ENCODE results near the gene UBIAD1.
A peak's percentile ranks its signal among the peaks of the same experiment; 100 is the strongest.

UBIAD1 gene, protein sequence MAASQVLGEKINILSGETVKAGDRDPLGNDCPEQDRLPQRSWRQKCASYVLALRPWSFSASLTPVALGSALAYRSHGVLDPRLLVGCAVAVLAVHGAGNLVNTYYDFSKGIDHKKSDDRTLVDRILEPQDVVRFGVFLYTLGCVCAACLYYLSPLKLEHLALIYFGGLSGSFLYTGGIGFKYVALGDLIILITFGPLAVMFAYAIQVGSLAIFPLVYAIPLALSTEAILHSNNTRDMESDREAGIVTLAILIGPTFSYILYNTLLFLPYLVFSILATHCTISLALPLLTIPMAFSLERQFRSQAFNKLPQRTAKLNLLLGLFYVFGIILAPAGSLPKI

DNA sequence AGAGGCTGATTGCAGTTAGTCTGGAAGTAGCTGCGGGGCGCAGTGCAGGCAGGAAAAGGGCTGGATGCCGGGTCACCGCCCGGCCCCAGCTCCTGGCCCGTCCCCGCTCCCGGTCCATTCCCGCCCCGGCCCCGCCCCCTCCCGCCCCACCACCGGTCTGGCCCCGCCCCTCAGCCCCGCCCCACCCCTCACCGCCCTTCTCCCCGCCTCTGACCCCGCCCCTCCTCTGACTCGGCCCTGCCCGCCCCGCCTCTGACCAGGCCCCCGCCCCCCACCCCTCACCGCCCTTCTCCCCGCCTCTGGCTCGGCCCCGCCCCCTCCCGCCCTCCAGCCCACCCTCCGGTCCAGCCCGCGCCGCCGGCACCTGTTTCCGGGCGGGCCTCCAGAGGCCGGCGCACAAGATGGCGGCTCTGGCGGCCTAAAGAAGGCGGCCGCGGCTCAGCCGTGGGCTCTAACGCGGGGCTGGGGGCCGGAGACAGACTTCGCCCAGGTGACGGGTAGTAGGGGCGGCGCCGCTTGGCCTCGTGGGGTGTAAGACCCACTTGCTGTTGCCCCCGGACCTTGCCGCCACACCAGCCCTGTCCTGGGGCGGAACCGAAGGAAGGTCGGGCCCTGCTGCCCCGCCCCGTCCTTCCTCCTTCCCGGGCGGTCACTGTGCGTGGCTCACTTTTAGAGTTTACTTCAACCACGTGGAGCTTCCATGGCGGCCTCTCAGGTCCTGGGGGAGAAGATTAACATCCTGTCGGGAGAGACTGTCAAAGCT is at the start of gene UBIAD1:
TSS of gene UBIAD1 (plus strand) at position 367 of the 763 bp plus-strand sequence. CDS start at position 701, 334 bp downstream.
- Histone ChIP-seq H3K27ac (ENCODE audit: low read length) (peak within 1 kb of the TSS; percentile 78), H3K4me1 (ENCODE audit: control insufficient read depth in 1 of 2, insufficient read depth in 2 of 2, low read length in 2 of 2) (peaks cover 0 to 30% of the 10 kb centered on the region in 2 donors), H3K36me3 (ENCODE audit: control insufficient read depth in 1 of 2, insufficient read depth in 2 of 2, low read length in 2 of 2) (peaks cover 0 to 5% of the 10 kb centered on the region in 2 donors), H3K27me3 (ENCODE audit: low read depth, low read length) (no peaks in the 10 kb centered on the region), H3K9me3 (ENCODE audit: control insufficient read depth in 1 of 2, low read length in 2 of 2) (no peaks in the 10 kb centered on the region), H3K4me3 (ENCODE audit: low read depth in 1 of 2, low read length in 2 of 2) (peak within 1 kb of the TSS; percentile 87 to 91)

DNA sequence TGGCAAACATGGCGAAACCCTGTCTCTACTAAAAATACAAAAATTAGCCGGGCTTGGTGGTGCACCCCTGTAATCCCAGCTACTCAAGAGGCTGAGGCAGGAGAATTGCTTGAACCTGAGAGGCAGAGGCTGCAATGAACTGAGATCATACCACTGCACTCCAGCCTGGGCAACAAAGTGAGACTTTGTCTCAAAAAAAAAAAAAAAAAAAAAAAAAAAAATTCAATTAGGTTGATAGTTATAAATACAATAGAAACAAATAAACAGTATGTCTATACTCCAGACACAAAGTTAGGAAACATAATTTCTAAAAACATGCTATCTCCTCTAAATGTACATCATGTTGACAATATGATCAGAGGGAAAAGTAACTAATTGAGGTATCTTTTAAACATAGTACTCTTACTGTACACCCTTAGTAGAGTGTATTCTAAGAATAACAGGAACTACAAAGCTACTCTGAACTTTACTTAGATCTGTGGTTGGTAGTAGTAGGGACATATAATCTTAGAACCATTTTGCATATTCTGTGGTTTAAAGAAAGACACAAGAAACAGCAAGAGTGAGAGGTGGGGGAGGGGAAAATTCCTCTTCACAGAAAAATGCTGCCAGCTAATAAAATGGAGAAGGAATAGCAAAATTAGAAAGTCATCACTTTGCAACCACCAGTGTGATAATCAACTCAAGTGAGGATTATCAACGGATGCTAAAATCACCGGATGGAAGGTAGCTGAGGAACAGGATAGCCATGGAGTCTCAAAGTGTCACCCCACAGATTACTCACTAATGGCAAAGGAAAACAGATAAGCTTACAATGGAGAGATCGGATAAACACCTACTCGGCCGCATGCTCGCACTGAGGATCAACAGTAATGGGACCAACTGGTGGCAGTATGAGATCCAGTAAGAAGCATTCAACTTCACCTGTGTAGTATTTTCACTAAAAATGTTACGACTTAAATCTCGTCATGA is 45.6 kb upstream of the UBIAD1 start:
- Histone ChIP-seq H3K4me1 (ENCODE audit: control insufficient read depth in 1 of 2, insufficient read depth in 2 of 2, low read length in 2 of 2) (no peaks in the 10 kb centered on the region), H3K36me3 (ENCODE audit: control insufficient read depth in 1 of 2, insufficient read depth in 2 of 2, low read length in 2 of 2) (peaks cover 52 to 60% of the 10 kb centered on the region in 2 donors), H3K27ac (ENCODE audit: low read length) (no peak overlapping the region), H3K27me3 (ENCODE audit: low read depth, low read length) (no peaks in the 10 kb centered on the region), H3K9me3 (ENCODE audit: control insufficient read depth in 1 of 2, low read length in 2 of 2) (no peaks in the 10 kb centered on the region), H3K4me3 (ENCODE audit: low read depth in 1 of 2, low read length in 2 of 2) (no peak overlapping the region)

DNA sequence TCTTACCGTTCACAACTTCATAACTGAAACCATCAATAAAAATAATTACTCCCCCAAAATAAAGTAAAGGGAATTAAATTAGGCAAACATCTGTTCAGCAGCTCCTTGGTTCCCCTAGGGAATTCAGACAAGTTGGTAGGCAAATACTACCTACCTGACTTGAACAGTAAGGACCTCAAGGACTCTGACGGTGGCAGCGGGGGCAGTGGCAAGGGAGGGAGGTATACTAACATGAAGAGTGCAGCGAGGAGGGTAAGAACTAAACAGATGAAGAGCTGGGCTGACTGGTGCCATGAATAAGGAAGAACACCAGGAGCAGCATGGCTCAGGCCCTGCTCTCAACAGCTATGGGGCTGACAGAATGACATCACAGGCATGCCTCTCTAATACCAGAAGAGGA is 43.8 kb upstream of the UBIAD1 start:
- peaks cover 69% of the 10 kb centered on the region in 2 donors for H3K36me3 ChIP-seq (ENCODE audit: control insufficient read depth in 1 of 2, insufficient read depth in 2 of 2, low read length in 2 of 2)
- no peaks in the 10 kb centered on the region for H3K9me3 ChIP-seq (ENCODE audit: control insufficient read depth in 1 of 2, low read length in 2 of 2)

GRCh38 chr1:11233208-11233607 is 39.8 kb upstream of the UBIAD1 start:
- Histone ChIP-seq H3K4me1 (ENCODE audit: control insufficient read depth in 1 of 2, insufficient read depth in 2 of 2, low read length in 2 of 2) (peaks cover 0 to 12% of the 10 kb centered on the region in 2 donors), H3K9me3 (ENCODE audit: control insufficient read depth in 1 of 2, low read length in 2 of 2) (no peaks in the 10 kb centered on the region), H3K27ac (ENCODE audit: low read length) (no peak overlapping the region), H3K36me3 (ENCODE audit: control insufficient read depth in 1 of 2, insufficient read depth in 2 of 2, low read length in 2 of 2) (peaks cover 79 to 81% of the 10 kb centered on the region in 2 donors), H3K4me3 (ENCODE audit: low read depth in 1 of 2, low read length in 2 of 2) (no peak overlapping the region), H3K27me3 (ENCODE audit: low read depth, low read length) (no peaks in the 10 kb centered on the region)

More for the DNA sequence above, 43.8 kb upstream of the UBIAD1 start:
- Histone ChIP-seq H3K27me3 (ENCODE audit: low read depth, low read length) (no peaks in the 10 kb centered on the region), H3K27ac (ENCODE audit: low read length) (no peak overlapping the region), H3K4me1 (ENCODE audit: control insufficient read depth in 1 of 2, insufficient read depth in 2 of 2, low read length in 2 of 2) (no peaks in the 10 kb centered on the region), H3K4me3 (ENCODE audit: low read depth in 1 of 2, low read length in 2 of 2) (no peak overlapping the region)

- no peaks in the 10 kb centered on the region for H3K27me3 ChIP-seq (ENCODE audit: low read depth, low read length)
- no peaks in the 10 kb centered on the region for H3K9me3 ChIP-seq (ENCODE audit: control insufficient read depth in 1 of 2, low read length in 2 of 2)
- peaks cover 67% of the 10 kb centered on the region in 2 donors for H3K36me3 ChIP-seq (ENCODE audit: control insufficient read depth in 1 of 2, insufficient read depth in 2 of 2, low read length in 2 of 2)
- H3K4me1 ChIP-seq (ENCODE audit: control insufficient read depth in 1 of 2, insufficient read depth in 2 of 2, low read length in 2 of 2): peaks cover 0 to 12% of the 10 kb centered on the region in 2 donors
- no peak overlapping the region for H3K4me3 ChIP-seq (ENCODE audit: low read depth in 1 of 2, low read length in 2 of 2)
- no peak overlapping the region for H3K27ac ChIP-seq (ENCODE audit: low read length)
These were observed 35.6 kb upstream of the UBIAD1 start for GRCh38 chr1:11237356-11237755.

DNA sequence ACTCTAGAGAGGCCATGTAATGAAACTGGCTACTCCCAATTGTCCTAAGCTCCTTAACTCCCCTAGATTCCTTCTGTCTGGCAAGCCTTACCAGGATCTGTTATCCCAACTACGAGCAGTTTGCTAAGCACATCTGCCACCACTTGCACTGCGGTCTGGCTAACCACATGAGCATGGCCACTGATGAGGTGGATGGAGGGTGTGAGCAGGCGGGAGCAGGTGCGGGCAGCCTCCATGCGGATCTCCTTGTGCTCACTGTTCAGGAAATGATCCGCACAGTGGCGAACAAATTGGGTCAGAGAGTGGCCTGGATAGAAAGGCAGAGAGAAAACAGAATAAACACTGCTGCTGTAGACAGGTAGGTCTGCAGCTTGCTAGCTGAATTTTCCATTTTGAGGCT is 34.7 kb upstream of the UBIAD1 start:
- no peak overlapping the region for H3K27ac ChIP-seq (ENCODE audit: low read length)
- peaks cover 0 to 12% of the 10 kb centered on the region in 2 donors for H3K4me1 ChIP-seq (ENCODE audit: control insufficient read depth in 1 of 2, insufficient read depth in 2 of 2, low read length in 2 of 2)
- H3K4me3 ChIP-seq (ENCODE audit: low read depth in 1 of 2, low read length in 2 of 2): no peak overlapping the region
- peaks cover 67 to 71% of the 10 kb centered on the region in 2 donors for H3K36me3 ChIP-seq (ENCODE audit: control insufficient read depth in 1 of 2, insufficient read depth in 2 of 2, low read length in 2 of 2)
- no peaks in the 10 kb centered on the region for H3K9me3 ChIP-seq (ENCODE audit: control insufficient read depth in 1 of 2, low read length in 2 of 2)
- no peaks in the 10 kb centered on the region for H3K27me3 ChIP-seq (ENCODE audit: low read depth, low read length)

- H3K27me3 ChIP-seq (ENCODE audit: low read depth, low read length): no peaks in the 10 kb centered on the region
- no peaks in the 10 kb centered on the region for H3K4me1 ChIP-seq (ENCODE audit: control insufficient read depth in 1 of 2, insufficient read depth in 2 of 2, low read length in 2 of 2)
- no peak overlapping the region for H3K27ac ChIP-seq (ENCODE audit: low read length)
- peaks cover 54 to 72% of the 10 kb centered on the region in 2 donors for H3K36me3 ChIP-seq (ENCODE audit: control insufficient read depth in 1 of 2, insufficient read depth in 2 of 2, low read length in 2 of 2)
- H3K4me3 ChIP-seq (ENCODE audit: low read depth in 1 of 2, low read length in 2 of 2): no peak overlapping the region
- no peaks in the 10 kb centered on the region for H3K9me3 ChIP-seq (ENCODE audit: control insufficient read depth in 1 of 2, low read length in 2 of 2)
These were observed 27.8 kb upstream of the UBIAD1 start for GRCh38 chr1:11245248-11245647.

GRCh38 chr1:11245904-11246719 is 26.9 kb upstream of the UBIAD1 start:
- Histone ChIP-seq H3K9me3 (ENCODE audit: control insufficient read depth in 1 of 2, low read length in 2 of 2) (no peaks in the 10 kb centered on the region), H3K27ac (ENCODE audit: low read length) (no peak overlapping the region), H3K27me3 (ENCODE audit: low read depth, low read length) (no peaks in the 10 kb centered on the region), H3K36me3 (ENCODE audit: control insufficient read depth in 1 of 2, insufficient read depth in 2 of 2, low read length in 2 of 2) (peaks cover 48 to 72% of the 10 kb centered on the region in 2 donors), H3K4me1 (ENCODE audit: control insufficient read depth in 1 of 2, insufficient read depth in 2 of 2, low read length in 2 of 2) (no peaks in the 10 kb centered on the region), H3K4me3 (ENCODE audit: low read depth in 1 of 2, low read length in 2 of 2) (no peak overlapping the region)

DNA sequence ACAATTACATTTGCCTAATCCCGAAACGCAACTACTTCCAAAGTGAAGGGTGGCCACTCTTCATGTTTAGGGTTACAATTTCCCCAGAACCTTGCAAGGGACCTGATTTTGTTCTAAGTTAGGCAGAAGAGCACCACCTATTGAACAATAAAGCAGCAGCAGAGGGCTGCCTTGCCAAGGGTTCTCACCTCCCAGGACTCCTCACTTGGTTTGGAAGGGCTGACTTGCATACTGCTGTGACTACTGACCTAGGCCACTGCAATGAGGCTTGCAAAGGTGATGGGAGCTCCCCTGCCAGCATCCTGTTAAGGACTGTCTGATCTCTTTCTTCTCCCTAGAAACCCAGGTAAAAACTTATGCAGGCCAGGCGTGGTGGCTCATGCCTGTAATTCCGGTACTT is 24.8 kb upstream of the UBIAD1 start:
- Histone ChIP-seq H3K9me3 (ENCODE audit: control insufficient read depth in 1 of 2, low read length in 2 of 2) (no peaks in the 10 kb centered on the region), H3K27ac (ENCODE audit: low read length) (no peak overlapping the region), H3K27me3 (ENCODE audit: low read depth, low read length) (no peaks in the 10 kb centered on the region), H3K36me3 (ENCODE audit: control insufficient read depth in 1 of 2, insufficient read depth in 2 of 2, low read length in 2 of 2) (peaks cover 44 to 76% of the 10 kb centered on the region in 2 donors), H3K4me3 (ENCODE audit: low read depth in 1 of 2, low read length in 2 of 2) (no peak overlapping the region), H3K4me1 (ENCODE audit: control insufficient read depth in 1 of 2, insufficient read depth in 2 of 2, low read length in 2 of 2) (no peaks in the 10 kb centered on the region)

GRCh38 chr1:11252538-11252937 is 20.5 kb upstream of the UBIAD1 start:
- H3K9me3 ChIP-seq (ENCODE audit: control insufficient read depth in 1 of 2, low read length in 2 of 2): no peaks in the 10 kb centered on the region
- no peaks in the 10 kb centered on the region for H3K27me3 ChIP-seq (ENCODE audit: low read depth, low read length)
- H3K27ac ChIP-seq (ENCODE audit: low read length): no peak overlapping the region
- no peaks in the 10 kb centered on the region for H3K4me1 ChIP-seq (ENCODE audit: control insufficient read depth in 1 of 2, insufficient read depth in 2 of 2, low read length in 2 of 2)
- H3K36me3 ChIP-seq (ENCODE audit: control insufficient read depth in 1 of 2, insufficient read depth in 2 of 2, low read length in 2 of 2): peaks cover 44 to 77% of the 10 kb centered on the region in 2 donors
- H3K4me3 ChIP-seq (ENCODE audit: low read depth in 1 of 2, low read length in 2 of 2): no peak overlapping the region
